IMR-90 (cell line): ENCODE results near the gene TSPAN32. TPM values are rescaled to one million over a fixed set of nuclear protein-coding genes. Genes with fewer than 3 reads are reported as not detected.

Experiments used
- ATAC-seq: fragments of 200-7000 bp; cut with Tn5 transposase; 2 replicates; pipeline ENCODE4 v1.9.1; 2020; ENCODE audit warnings: low read depth, mild to moderate bottlenecking, moderate library complexity
- BruUV-seq: library from RNA; stranded (reverse); fragments of 400-500 nt; replicated peaks from 2 replicates; lab custom pipeline; 2021; lab: Mats Ljungman, UMichigan
- CTCF ChIA-PET: fragments of 300-600 bp; formaldehyde crosslinking; extraction: SDS; loops from one replicate; lab custom pipeline; 2021; ENCODE audit warnings: antibody characterized with exemption; lab: Yijun Ruan, JAX
- POLR2A ChIA-PET: fragments of 300-600 bp; sonication (Branson Sonifier 250); formaldehyde crosslinking; loops from one replicate; lab custom pipeline; 2022; ENCODE audit warnings: antibody characterized with exemption; ENCODE audit not compliant: unreplicated experiment; lab: Charles Lee
- DNase-seq: peaks from one replicate; pipeline ENCODE4 v3.0.0; 2013
- H2AFZ ChIP-seq: replicated peaks from 2 replicates; pipeline ENCODE3; 2013; ENCODE audit warnings: low read length, mild to moderate bottlenecking; ENCODE audit not compliant: poor library complexity
- H2AK5ac ChIP-seq: 2 replicates; pipeline ENCODE4 v1.6.1; 2013; ENCODE audit warnings: low read depth, low read length, inconsistent platforms
- H2AK9ac ChIP-seq: replicated peaks from 2 replicates; pipeline ENCODE3; 2013; ENCODE audit warnings: mild to moderate bottlenecking, low read depth, low read length, moderate library complexity; ENCODE audit not compliant: poor library complexity
- H2BK120ac ChIP-seq: 2 replicates; pipeline ENCODE4 v1.6.1; 2013; ENCODE audit warnings: low read depth, low read length, inconsistent platforms
- H2BK15ac ChIP-seq: 3 replicates; pipeline ENCODE4 v1.6.1; 2013; ENCODE audit warnings: low read depth, low read length, inconsistent platforms
- H2BK20ac ChIP-seq: 2 replicates; pipeline ENCODE4 v1.6.1; 2013; ENCODE audit warnings: low read depth, mild to moderate bottlenecking, inconsistent platforms, low read length, moderate library complexity
- H2BK5ac ChIP-seq: 2 replicates; pipeline ENCODE4 v1.6.1; 2013; ENCODE audit warnings: mild to moderate bottlenecking, low read depth, low read length, inconsistent platforms; ENCODE audit not compliant: poor library complexity, severe bottlenecking
- H3K14ac ChIP-seq: replicated peaks from 2 replicates; pipeline ENCODE4 v1.6.1; 2013; ENCODE audit warnings: low read depth, low read length, inconsistent platforms
- H3K18ac ChIP-seq: 2 replicates; pipeline ENCODE4 v1.6.1; 2013; ENCODE audit warnings: low read depth, low read length, control low read depth
- H3K23ac ChIP-seq: 2 replicates; pipeline ENCODE4 v1.6.1; 2013; ENCODE audit warnings: low read depth, low read length, inconsistent platforms
- H3K27ac ChIP-seq: 2 replicates; pipeline ENCODE4 v1.5.1; 2013; ENCODE audit warnings: mild to moderate bottlenecking, control low read depth, low read length; ENCODE audit not compliant: insufficient read depth
- H3K27me3 ChIP-seq: 2 replicates; pipeline ENCODE4 v1.6.1; 2013; ENCODE audit warnings: low read length; ENCODE audit not compliant: control insufficient read depth, insufficient read depth
- H3K36me3 ChIP-seq: 2 replicates; pipeline ENCODE4 v1.6.1; 2013; ENCODE audit warnings: low read length, mixed read lengths; ENCODE audit not compliant: control insufficient read depth, insufficient read depth
- H3K4ac ChIP-seq: 2 replicates; pipeline ENCODE4 v1.6.1; 2013; ENCODE audit warnings: low read depth, low read length, inconsistent platforms
- H3K4me1 ChIP-seq: 2 replicates; pipeline ENCODE4 v1.6.1; 2013; ENCODE audit warnings: low read length, mixed read lengths; ENCODE audit not compliant: control insufficient read depth, insufficient read depth
- H3K4me2 ChIP-seq: 2 replicates; pipeline ENCODE4 v1.6.1; 2013; ENCODE audit warnings: low read depth, mild to moderate bottlenecking, control low read depth, low read length, moderate library complexity
- H3K4me3 ChIP-seq: 2 replicates; pipeline ENCODE4 v1.5.1; 2013; ENCODE audit warnings: low read depth, mild to moderate bottlenecking, control low read depth, low read length, moderate library complexity; ENCODE audit not compliant: insufficient read depth
- H3K56ac ChIP-seq: 2 replicates; pipeline ENCODE4 v1.6.1; 2013; ENCODE audit warnings: low read length, inconsistent platforms; ENCODE audit not compliant: insufficient read depth; ENCODE audit errors: extremely low read depth
- H3K79me1 ChIP-seq, 2 experiments: 2 replicates each; pipeline ENCODE4 v1.6.1; 2013; ENCODE audit warnings: low read length in 2 of 2, inconsistent platforms in 1 of 2, low read depth in 1 of 2
- H3K9ac ChIP-seq: 2 replicates; pipeline ENCODE4 v1.6.1; 2013; ENCODE audit warnings: low read depth, low read length, control low read depth
- H3K9me1 ChIP-seq: 2 replicates; pipeline ENCODE4 v1.6.1; 2013; ENCODE audit warnings: low read length, inconsistent platforms; ENCODE audit not compliant: insufficient read depth
- H3K9me3 ChIP-seq: 2 replicates; pipeline ENCODE4 v1.6.1; 2013; ENCODE audit warnings: low read length; ENCODE audit not compliant: control insufficient read depth, insufficient read depth
- H4K20me1 ChIP-seq: 2 replicates; pipeline ENCODE4 v1.6.1; 2013; ENCODE audit warnings: low read length, inconsistent platforms; ENCODE audit not compliant: insufficient read depth
- H4K5ac ChIP-seq: 2 replicates; pipeline ENCODE4 v1.6.1; 2013; ENCODE audit warnings: mild to moderate bottlenecking, low read depth, low read length, control low read depth
- H4K8ac ChIP-seq, 2 experiments: 2 replicates each; pipeline ENCODE4 v1.6.1; 2013; ENCODE audit warnings: low read depth in 2 of 2, low read length in 2 of 2, control low read depth in 1 of 2, inconsistent platforms in 1 of 2
- H4K91ac ChIP-seq: 2 replicates; pipeline ENCODE4 v1.6.1; 2013; ENCODE audit warnings: low read depth, low read length, inconsistent platforms; ENCODE audit not compliant: insufficient read depth
- BHLHE40 ChIP-seq: fragments of 150-350 bp; IDR thresholded peaks from 2 replicates; pipeline ENCODE4 v1.6.1; 2016; ENCODE audit warnings: mild to moderate bottlenecking, low read depth, low read length
- CEBPB ChIP-seq: IDR thresholded peaks from 2 replicates; pipeline ENCODE4 v1.6.1; 2012; ENCODE audit warnings: low read depth, low read length, improper control_type of control experiment
- CHD1 ChIP-seq: IDR thresholded peaks from 2 replicates; pipeline ENCODE4 v1.6.1; 2012; ENCODE audit warnings: low read depth, low read length, improper control_type of control experiment
- FOS ChIP-seq: fragments of 150-350 bp; IDR thresholded peaks from 2 replicates; pipeline ENCODE4 v1.6.1; 2016; ENCODE audit warnings: low read depth, low read length
- MAFK ChIP-seq: IDR thresholded peaks from 2 replicates; pipeline ENCODE4 v1.6.1; 2012; ENCODE audit warnings: low read depth, low read length, improper control_type of control experiment
- MAZ ChIP-seq: IDR thresholded peaks from 2 replicates; pipeline ENCODE4 v1.6.1; 2012; ENCODE audit warnings: low read depth, mild to moderate bottlenecking, low read length, improper control_type of control experiment, moderate library complexity, borderline replicate concordance
- MXI1 ChIP-seq: IDR thresholded peaks from 2 replicates; pipeline ENCODE4 v1.6.1; 2012; ENCODE audit warnings: low read depth, mild to moderate bottlenecking, low read length, moderate library complexity, borderline replicate concordance
- NFE2L2 ChIP-seq: fragments of 150-350 bp; IDR thresholded peaks from 2 replicates; pipeline ENCODE4 v1.6.1; 2016; ENCODE audit warnings: low read depth, mild to moderate bottlenecking, low read length
- POLR2A ChIP-seq: IDR thresholded peaks from 2 replicates; pipeline ENCODE4 v1.6.1; 2012; ENCODE audit warnings: mild to moderate bottlenecking, low read depth, low read length
- RAD21 ChIP-seq: IDR thresholded peaks from 2 replicates; pipeline ENCODE4 v1.6.1; 2012; ENCODE audit warnings: low read length, improper control_type of control experiment
- RCOR1 ChIP-seq: IDR thresholded peaks from 2 replicates; pipeline ENCODE4 v1.6.1; 2012; ENCODE audit warnings: mild to moderate bottlenecking, low read length, improper control_type of control experiment; ENCODE audit not compliant: insufficient replicate concordance
- RFX5 ChIP-seq: IDR thresholded peaks from 2 replicates; pipeline ENCODE4 v1.8.0; 2012; ENCODE audit warnings: low read depth, mild to moderate bottlenecking, low read length, moderate library complexity
- SMC3 ChIP-seq: fragments of 150-350 bp; IDR thresholded peaks from 2 replicates; pipeline ENCODE4 v1.6.1; 2016; ENCODE audit warnings: low read depth, mild to moderate bottlenecking, antibody characterized with exemption, low read length, moderate library complexity
- WGBS, 2 experiments: methylation state at CpG; one replicate each; pipeline versions ENCODE4 v1.1.5 to v1.1.7; 2013; ENCODE audit warnings: missing lambda C conversion rate in 2 of 2; ENCODE audit not compliant: insufficient read length in 1 of 2; ENCODE audit errors: extremely low coverage in 2 of 2; 5-methylcytosine and 5-hydroxymethylcytosine counted together
- dilution Hi-C: fragments of 300-500 bp; cut with HindIII; formaldehyde crosslinking; loops from one replicate; pipeline ENCODE4 v1.14.3; 2018; ENCODE audit warnings: low sequenced_read_pairs; ENCODE audit not compliant: unreplicated experiment
- in situ Hi-C: fragments of 300-500 bp; cut with MboI; formaldehyde crosslinking; loops from 3 replicates; pipeline ENCODE4 v1.14.3; 2019; ENCODE audit warnings: low sequenced_read_pairs, inconsistent platforms, mixed read lengths
- intact Hi-C: fragments of 100-400 bp; cut with micrococcal nuclease; formaldehyde crosslinking; loops from 2 replicates; pipeline ENCODE4 v1.10.0; 2022
- polyA plus RNA-seq, 3 experiments: library from polyadenylated mRNA; depleted of rRNA; stranded (reverse); fragments of >200 nt; gene quantifications; 2 replicates each; pipeline ENCODE4 v1.2.3, GENCODE V29; 2012; ENCODE audit warnings: low replicate concordance in 1 of 3
- total RNA-seq: library from RNA; depleted of rRNA; stranded (reverse); fragments of >200 nt; gene quantifications from 2 replicates; pipeline ENCODE4 v1.2.3, GENCODE V29; 2012
- TF ChIP-seq, protein P1 (sequence below): conservative IDR thresholded peaks from 2 replicates; pipeline ENCODE4 v1.5.1; 2012; ENCODE audit warnings: mild to moderate bottlenecking, low read depth, low read length, improper control_type of control experiment
- TF ChIP-seq, protein P2 (sequence below): fragments of 150-350 bp; IDR thresholded peaks from 2 replicates; pipeline ENCODE4 v1.6.1; 2016; ENCODE audit warnings: low read depth, mild to moderate bottlenecking, low read length, moderate library complexity, borderline replicate concordance
- TF ChIP-seq, protein P3 (sequence below): fragments of 150-350 bp; IDR thresholded peaks from 2 replicates; pipeline ENCODE4 v1.6.1; 2017; ENCODE audit warnings: mild to moderate bottlenecking, antibody characterized with exemption, low read length, low read depth

TSPAN32 gene
- total and polyA plus RNA-seq, 2 of the 4 experiments (the other 2 are of a cell fraction): 0.07 TPM; not detected in 1

DNA sequence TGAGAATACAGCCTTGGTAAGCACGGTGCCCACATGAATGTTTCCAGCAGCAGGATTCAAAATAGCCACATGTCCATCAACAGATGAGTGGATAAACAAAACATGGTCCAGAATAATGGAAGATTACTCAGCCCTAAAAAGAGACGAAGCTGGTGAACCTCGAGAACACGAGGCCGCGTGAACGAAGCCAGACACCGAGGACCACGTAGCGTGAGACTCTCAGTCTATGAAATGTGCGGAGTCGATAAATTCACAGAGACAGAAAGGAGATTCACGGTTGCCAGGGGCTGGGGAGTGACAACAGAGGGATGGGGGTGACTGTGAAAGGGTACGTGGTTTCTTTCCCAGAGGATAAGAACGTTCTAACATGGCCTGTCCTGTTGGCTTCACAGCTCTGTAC, 28.5 kb upstream of the TSPAN32 start:
- H2BK15ac ChIP-seq: no peak overlapping the region
- BruUV-seq: no TSS peak
- DNase-seq: no peak
- no peak overlapping the region for H3K18ac ChIP-seq
- H3K4me1 ChIP-seq: no peaks in the 10 kb centered on the region
- intact Hi-C loops: no loop called here
- in situ Hi-C loops: no loop called here
- no peak overlapping the region for H4K8ac ChIP-seq
- H3K27me3 ChIP-seq: peaks cover 84% of the 10 kb centered on the region
- no peak overlapping the region for H2BK5ac ChIP-seq
- no peak overlapping the region for H2AK5ac ChIP-seq
- no peak overlapping the region for H3K4me2 ChIP-seq
- no peaks in the 10 kb centered on the region for H3K36me3 ChIP-seq
- no peaks in the 10 kb centered on the region for H3K79me1 ChIP-seq
- H3K4ac ChIP-seq: no peak overlapping the region
- no peak overlapping the region for H3K27ac ChIP-seq
- H2AK9ac ChIP-seq: no peak overlapping the region
- H4K20me1 ChIP-seq: no peaks in the 10 kb centered on the region
- no peak for TF ChIP-seq FOS
- no peak for TF ChIP-seq NFE2L2
- TF ChIP-seq RFX5: no peak
- no peak for TF ChIP-seq CHD1
- TF ChIP-seq BHLHE40: no peak
- TF ChIP-seq POLR2A: no peak
- TF ChIP-seq, protein P1, sequence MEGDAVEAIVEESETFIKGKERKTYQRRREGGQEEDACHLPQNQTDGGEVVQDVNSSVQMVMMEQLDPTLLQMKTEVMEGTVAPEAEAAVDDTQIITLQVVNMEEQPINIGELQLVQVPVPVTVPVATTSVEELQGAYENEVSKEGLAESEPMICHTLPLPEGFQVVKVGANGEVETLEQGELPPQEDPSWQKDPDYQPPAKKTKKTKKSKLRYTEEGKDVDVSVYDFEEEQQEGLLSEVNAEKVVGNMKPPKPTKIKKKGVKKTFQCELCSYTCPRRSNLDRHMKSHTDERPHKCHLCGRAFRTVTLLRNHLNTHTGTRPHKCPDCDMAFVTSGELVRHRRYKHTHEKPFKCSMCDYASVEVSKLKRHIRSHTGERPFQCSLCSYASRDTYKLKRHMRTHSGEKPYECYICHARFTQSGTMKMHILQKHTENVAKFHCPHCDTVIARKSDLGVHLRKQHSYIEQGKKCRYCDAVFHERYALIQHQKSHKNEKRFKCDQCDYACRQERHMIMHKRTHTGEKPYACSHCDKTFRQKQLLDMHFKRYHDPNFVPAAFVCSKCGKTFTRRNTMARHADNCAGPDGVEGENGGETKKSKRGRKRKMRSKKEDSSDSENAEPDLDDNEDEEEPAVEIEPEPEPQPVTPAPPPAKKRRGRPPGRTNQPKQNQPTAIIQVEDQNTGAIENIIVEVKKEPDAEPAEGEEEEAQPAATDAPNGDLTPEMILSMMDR: no peak
- no peak for TF ChIP-seq SMC3
- no peak for TF ChIP-seq MAFK
- TF ChIP-seq, protein P2, sequence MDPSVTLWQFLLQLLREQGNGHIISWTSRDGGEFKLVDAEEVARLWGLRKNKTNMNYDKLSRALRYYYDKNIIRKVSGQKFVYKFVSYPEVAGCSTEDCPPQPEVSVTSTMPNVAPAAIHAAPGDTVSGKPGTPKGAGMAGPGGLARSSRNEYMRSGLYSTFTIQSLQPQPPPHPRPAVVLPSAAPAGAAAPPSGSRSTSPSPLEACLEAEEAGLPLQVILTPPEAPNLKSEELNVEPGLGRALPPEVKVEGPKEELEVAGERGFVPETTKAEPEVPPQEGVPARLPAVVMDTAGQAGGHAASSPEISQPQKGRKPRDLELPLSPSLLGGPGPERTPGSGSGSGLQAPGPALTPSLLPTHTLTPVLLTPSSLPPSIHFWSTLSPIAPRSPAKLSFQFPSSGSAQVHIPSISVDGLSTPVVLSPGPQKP: no peak
- no peak for TF ChIP-seq RAD21
- no peak for TF ChIP-seq MAZ
- no peak for TF ChIP-seq MXI1
- no peak for TF ChIP-seq RCOR1
- TF ChIP-seq, protein P3, sequence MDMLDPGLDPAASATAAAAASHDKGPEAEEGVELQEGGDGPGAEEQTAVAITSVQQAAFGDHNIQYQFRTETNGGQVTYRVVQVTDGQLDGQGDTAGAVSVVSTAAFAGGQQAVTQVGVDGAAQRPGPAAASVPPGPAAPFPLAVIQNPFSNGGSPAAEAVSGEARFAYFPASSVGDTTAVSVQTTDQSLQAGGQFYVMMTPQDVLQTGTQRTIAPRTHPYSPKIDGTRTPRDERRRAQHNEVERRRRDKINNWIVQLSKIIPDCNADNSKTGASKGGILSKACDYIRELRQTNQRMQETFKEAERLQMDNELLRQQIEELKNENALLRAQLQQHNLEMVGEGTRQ: no peak
- TF ChIP-seq CEBPB: no peak
- H3K14ac ChIP-seq: no peak overlapping the region
- ChIA-PET POLR2A (no interaction called here), CTCF (no interaction called here)
- H2AFZ ChIP-seq: no peak overlapping the region
- H3K4me3 ChIP-seq: no peak overlapping the region
- no peak overlapping the region for H3K23ac ChIP-seq
- 94% methylated on average over 11 of the region's 15 CpGs; no CpG with 5 or more reads in 1 of the 2 experiments for WGBS, 2 experiments
- no peak overlapping the region for H4K91ac ChIP-seq
- H3K56ac ChIP-seq: no peak overlapping the region
- H3K9me1 ChIP-seq: no peaks in the 10 kb centered on the region
- no peak for ATAC-seq
- H2BK20ac ChIP-seq: no peak overlapping the region
- H3K9me3 ChIP-seq: no peaks in the 10 kb centered on the region
- no peak overlapping the region for H3K9ac ChIP-seq
- H4K5ac ChIP-seq: no peak overlapping the region
- dilution Hi-C loops: no loop called here
- H2BK120ac ChIP-seq: no peak overlapping the region
